Fibroblast of lung (primary cell): Measurements from ENCODE around the gene C1orf122. TPM values are rescaled to one million over a fixed set of nuclear protein-coding genes. Genes with fewer than 3 reads are reported as not detected.

Experiments used
- DNase-seq, 2 donors: peaks; one replicate each; pipeline versions ENCODE4 v3.0.0 to v3.0.0-alpha.2; 2010; ENCODE audit warnings: low read depth in 2 of 2
- H2AFZ ChIP-seq: 2 replicates; pipeline ENCODE4 v1.5.1; 2012; ENCODE audit warnings: low read length, control low read depth, inconsistent platforms
- H3K27ac ChIP-seq: 2 replicates; pipeline ENCODE4 v1.5.1; 2011; ENCODE audit warnings: low read length, control low read depth; ENCODE audit not compliant: insufficient read depth
- H3K27me3 ChIP-seq: 2 replicates; pipeline ENCODE4 v1.5.1; 2011; ENCODE audit warnings: mild to moderate bottlenecking, low read length; ENCODE audit not compliant: control insufficient read depth, insufficient read depth
- H3K36me3 ChIP-seq: 2 replicates; pipeline ENCODE4 v1.5.1; 2011; ENCODE audit warnings: low read length; ENCODE audit not compliant: control insufficient read depth, insufficient read depth
- H3K4me1 ChIP-seq: 2 replicates; pipeline ENCODE4 v1.5.1; 2011; ENCODE audit warnings: low read length; ENCODE audit not compliant: control insufficient read depth, insufficient read depth; ENCODE audit errors: extremely low read depth
- H3K4me2 ChIP-seq: 2 replicates; pipeline ENCODE4 v1.5.1; 2011; ENCODE audit warnings: low read length, control low read depth; ENCODE audit not compliant: insufficient read depth; ENCODE audit errors: extremely low read depth
- H3K4me3 ChIP-seq, 4 experiments: fragments of 200-600 bp in 1 of 4; sonication (generic) in 1 of 4; replicated peaks in 1 of 4; 2 replicates each; pipeline ENCODE4 v1.5.1; 2011 to 2016; ENCODE audit warnings: low read length in 4 of 4, low read depth in 3 of 4, mild to moderate bottlenecking in 3 of 4, control low read depth in 2 of 4, inconsistent platforms in 1 of 4, mixed read lengths in 1 of 4; ENCODE audit not compliant: insufficient read depth in 1 of 4; ENCODE audit errors: control extremely low read depth in 1 of 4
- H3K79me2 ChIP-seq: 2 replicates; pipeline ENCODE4 v1.5.1; 2012; ENCODE audit warnings: mild to moderate bottlenecking, low read length, inconsistent platforms; ENCODE audit not compliant: control insufficient read depth, insufficient read depth
- H3K9ac ChIP-seq: 2 replicates; pipeline ENCODE4 v1.5.1; 2011; ENCODE audit warnings: mild to moderate bottlenecking, low read length, control low read depth; ENCODE audit not compliant: insufficient read depth
- H3K9me3 ChIP-seq: 2 replicates; pipeline ENCODE4 v1.5.1; 2012; ENCODE audit warnings: low read depth, low read length; ENCODE audit not compliant: control insufficient read depth, insufficient read depth
- H4K20me1 ChIP-seq: 2 replicates; pipeline ENCODE4 v1.5.1; 2011; ENCODE audit warnings: low read length; ENCODE audit not compliant: control insufficient read depth, insufficient read depth; ENCODE audit errors: extremely low read depth
- CTCF ChIP-seq, 2 donors: IDR thresholded peaks in 1 of 2; conservative IDR thresholded peaks in 1 of 2; 1 replicate in 1 of 2; 2 replicates in 1 of 2; pipeline ENCODE4 v1.5.1; 2011 to 2012; ENCODE audit warnings: low read length in 2 of 2, control low read depth in 1 of 2, inconsistent platforms in 1 of 2, low read depth in 1 of 2, mild to moderate bottlenecking in 1 of 2
- EZH2 ChIP-seq: IDR thresholded peaks from 2 replicates; pipeline ENCODE4 v1.5.1; 2012; ENCODE audit warnings: low read length, control low read depth, mild to moderate bottlenecking; ENCODE audit errors: missing control alignments
- polyA plus RNA-seq, 2 donors: library from polyadenylated mRNA; depleted of rRNA in 1 of 2; stranded (reverse) in 1 of 2; unstranded in 1 of 2; fragments of >200 nt; gene quantifications; 2 replicates each; pipeline ENCODE4 v1.2.1, GENCODE V29; 2011 to 2012; ENCODE audit warnings: missing spikeins in 1 of 2
- total RNA-seq: library from RNA; depleted of rRNA; stranded (reverse); fragments of >200 nt; gene quantifications from 2 replicates; pipeline ENCODE4 v1.2.1, GENCODE V29; 2014

C1orf122 gene
- total and polyA plus RNA-seq, 2 donors (not counting 1 experiment from before 2014, with no cell fraction given) = 14.8 to 28.1 TPM

- H2AFZ ChIP-seq = no peak overlapping the region
- no peak overlapping the region for H3K9ac ChIP-seq
- H3K27ac ChIP-seq = no peak overlapping the region
- H3K4me2 ChIP-seq = no peak overlapping the region
- no peak overlapping the region for H3K4me3 ChIP-seq
- no peaks in the 10 kb centered on the region for H4K20me1 ChIP-seq
- no peaks in the 10 kb centered on the region for H3K4me1 ChIP-seq
- peaks cover 21% of the 10 kb centered on the region for H3K27me3 ChIP-seq
- TF ChIP-seq CTCF (conservative IDR thresholded peaks at IDR 0.05 in 1 of 2, IDR thresholded peaks at IDR 0.05 in 1 of 2; ENCODE audit: low read depth in 1 of 2, low read length in 2 of 2) (no peak), EZH2 (no peak)
- no peaks in the 10 kb centered on the region for H3K36me3 ChIP-seq
- H3K9me3 ChIP-seq = no peaks in the 10 kb centered on the region
- H3K79me2 ChIP-seq = no peaks in the 10 kb centered on the region
- DNase-seq = no peak
Measured at GRCh38 chr1:37762516-37762915, 45.1 kb upstream of the C1orf122 start.

DNA sequence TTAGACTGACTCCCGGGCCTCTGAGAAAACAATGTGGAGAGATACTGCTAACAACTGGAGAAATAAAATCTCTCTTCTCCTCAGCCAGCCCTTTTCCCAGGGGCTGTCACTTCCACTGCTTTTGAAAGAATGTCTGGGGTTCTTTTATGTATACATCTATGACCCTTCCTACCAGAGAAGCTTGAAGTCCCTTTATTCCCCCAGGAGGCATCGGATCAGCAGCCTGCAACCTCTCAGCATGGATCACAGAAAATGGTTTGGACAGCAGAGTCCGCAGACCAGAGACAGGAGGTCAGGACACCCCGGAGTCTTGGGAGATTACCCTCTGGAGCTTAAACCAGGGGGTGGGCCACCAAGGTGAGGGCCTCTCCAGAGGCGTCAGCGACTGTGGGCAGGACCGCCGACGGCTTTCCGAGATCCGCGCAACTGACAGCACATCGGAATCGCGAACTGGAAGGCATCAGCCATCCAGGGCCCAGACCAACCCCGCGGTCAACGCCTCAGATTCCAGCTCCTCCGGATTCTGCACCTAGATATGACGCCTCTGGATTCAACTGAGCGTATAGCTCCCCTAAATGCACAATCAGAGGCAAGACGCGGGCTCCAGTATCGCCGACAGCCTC lies 43.7 kb upstream of the C1orf122 start:
- Histone ChIP-seq H4K20me1 (no peaks in the 10 kb centered on the region), H2AFZ (no peak overlapping the region), H3K9me3 (no peaks in the 10 kb centered on the region), H3K4me3 (no peak overlapping the region), H3K9ac (no peak overlapping the region), H3K4me1 (no peaks in the 10 kb centered on the region), H3K79me2 (no peaks in the 10 kb centered on the region), H3K36me3 (no peaks in the 10 kb centered on the region), H3K27ac (no peak overlapping the region), H3K27me3 (peaks cover 21% of the 10 kb centered on the region), H3K4me2 (no peak overlapping the region)
- TF ChIP-seq CTCF (conservative IDR thresholded peaks at IDR 0.05 in 1 of 2, IDR thresholded peaks at IDR 0.05 in 1 of 2; ENCODE audit: low read depth in 1 of 2, low read length in 2 of 2) (no peak), EZH2 (no peak)
- DNase-seq = no peak

DNA sequence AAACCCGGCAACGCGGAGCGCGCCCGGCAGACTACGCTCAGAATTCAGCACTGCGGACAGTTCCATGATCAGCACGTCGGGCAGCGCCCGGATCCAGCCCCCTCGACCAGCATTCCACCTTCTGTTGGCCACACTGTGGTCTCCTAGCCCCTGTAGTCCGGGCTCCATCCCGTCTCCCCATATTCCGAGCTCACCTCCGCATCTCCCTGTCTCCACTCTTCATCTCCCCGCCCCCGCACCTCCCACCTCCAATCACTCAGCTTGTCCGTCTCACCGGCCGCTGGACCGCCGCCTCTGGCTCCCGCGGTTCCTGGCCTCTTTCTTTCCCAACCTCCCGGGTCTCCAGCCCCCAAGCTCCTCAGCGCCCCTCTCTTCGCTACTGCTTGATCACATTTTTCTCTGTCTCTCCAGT lies 43.2 kb upstream of the C1orf122 start:
- Histone ChIP-seq H3K27ac (no peak overlapping the region), H3K36me3 (no peaks in the 10 kb centered on the region), H3K4me1 (no peaks in the 10 kb centered on the region), H3K4me3 (no peak overlapping the region), H2AFZ (no peak overlapping the region), H3K4me2 (no peak overlapping the region), H4K20me1 (no peaks in the 10 kb centered on the region), H3K9me3 (no peaks in the 10 kb centered on the region), H3K27me3 (peaks cover 21% of the 10 kb centered on the region), H3K79me2 (no peaks in the 10 kb centered on the region), H3K9ac (no peak overlapping the region)
- peak; percentile 30 to 39 for DNase-seq
- TF ChIP-seq EZH2 (peak; percentile 45), CTCF (conservative IDR thresholded peaks at IDR 0.05 in 1 of 2, IDR thresholded peaks at IDR 0.05 in 1 of 2; ENCODE audit: low read depth in 1 of 2, low read length in 2 of 2) (no peak)
